ENCODE measurements around the gene SUV39H1.

SUV39H1 gene

GRCh38 chrX:48715876-48716502, 19.5 kb downstream of the SUV39H1 start:
- no peak for DNase-seq

- DNase-seq: no peak
Observed at GRCh38 chrX:48719958-48720357, 23.4 kb downstream of the SUV39H1 start.

DNA sequence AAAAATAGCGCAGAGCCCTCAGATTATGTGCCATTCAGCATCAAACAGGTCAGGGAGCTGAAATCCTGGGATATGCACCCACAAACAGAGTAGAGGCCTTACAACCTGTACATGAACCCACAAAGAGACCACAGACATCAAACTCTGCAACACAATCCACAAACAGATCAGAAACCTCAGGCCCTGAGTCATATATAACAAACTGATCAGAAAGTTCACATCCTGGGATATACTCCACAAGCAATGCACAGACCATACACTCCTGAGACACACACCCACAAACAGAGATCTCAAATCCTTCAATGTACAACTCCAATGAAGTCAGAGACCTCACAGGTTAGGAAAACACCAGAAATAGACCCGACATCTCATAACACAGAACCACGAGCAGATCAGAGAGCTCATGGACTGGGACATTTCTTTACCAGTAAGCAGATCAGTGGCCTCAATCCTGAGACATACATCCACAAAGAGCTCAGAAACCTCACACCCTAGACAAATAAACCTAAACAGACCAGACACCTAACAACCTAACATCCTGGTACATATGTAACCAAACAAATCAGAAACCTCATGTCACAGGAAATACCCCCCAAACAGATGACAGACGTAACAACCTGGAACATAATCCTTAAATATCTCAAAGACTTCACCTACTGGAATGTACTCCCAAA, 24.2 kb downstream of the SUV39H1 start:
- no peak for DNase-seq

GRCh38 chrX:48721916-48722315, 25.4 kb downstream of the SUV39H1 start:
- no peak for DNase-seq

GRCh38 chrX:48726596-48726995, 30.1 kb downstream of the SUV39H1 start:
- no peak for DNase-seq

DNA sequence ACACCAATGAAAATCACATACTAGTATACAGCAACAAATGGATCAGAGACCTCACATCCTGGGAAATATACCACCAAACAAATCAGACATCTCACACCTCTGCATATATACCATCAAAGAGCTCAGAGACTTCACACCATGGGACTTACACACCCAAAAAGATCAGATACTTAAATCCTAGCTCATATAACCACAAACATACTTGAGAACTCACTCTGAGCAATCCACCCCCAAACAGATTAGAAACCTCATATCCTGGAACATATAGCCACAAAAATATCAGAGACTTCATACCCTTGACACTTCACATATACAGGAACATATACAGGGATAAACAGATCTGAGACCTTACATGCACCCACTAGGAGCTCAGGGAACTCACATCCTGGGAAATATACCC, 32.1 kb downstream of the SUV39H1 start:
- no peak for DNase-seq

DNA sequence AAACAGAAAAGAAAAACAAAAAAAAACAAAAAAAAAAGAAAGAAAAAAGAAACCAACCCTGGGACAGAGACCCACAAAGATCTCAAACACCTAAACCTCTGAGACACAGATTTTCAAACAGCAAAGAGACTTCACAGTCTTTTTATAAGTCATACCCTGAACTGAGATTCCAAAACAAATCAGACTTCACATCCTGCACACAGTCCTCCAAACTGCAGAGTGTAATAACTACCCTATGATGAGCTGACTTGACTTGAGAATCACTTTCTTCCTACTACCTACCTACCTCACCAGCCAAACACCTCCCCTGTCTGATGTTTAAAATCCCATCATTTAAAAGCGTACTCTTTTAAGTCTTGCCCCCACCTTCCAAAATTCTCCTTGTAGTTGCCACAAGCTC, 39.8 kb downstream of the SUV39H1 start:
- no peak for DNase-seq

DNA sequence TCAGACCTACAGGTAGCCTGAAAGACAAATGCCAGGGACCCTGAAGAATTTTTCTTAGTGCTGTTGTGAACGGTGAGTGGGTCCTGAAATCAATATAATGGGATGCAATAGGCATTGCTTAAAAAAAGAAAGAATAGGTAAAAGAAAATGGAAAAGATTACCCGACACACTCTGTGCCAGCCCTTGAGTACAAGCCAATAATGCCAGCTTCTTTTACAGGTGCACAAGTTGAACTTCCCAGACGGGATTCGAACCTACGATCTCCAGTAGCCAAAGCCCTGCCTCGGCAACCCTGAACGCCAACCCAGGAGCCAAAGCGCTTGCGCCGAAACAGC, 40.3 kb downstream of the SUV39H1 start:
- no peak for DNase-seq

DNA sequence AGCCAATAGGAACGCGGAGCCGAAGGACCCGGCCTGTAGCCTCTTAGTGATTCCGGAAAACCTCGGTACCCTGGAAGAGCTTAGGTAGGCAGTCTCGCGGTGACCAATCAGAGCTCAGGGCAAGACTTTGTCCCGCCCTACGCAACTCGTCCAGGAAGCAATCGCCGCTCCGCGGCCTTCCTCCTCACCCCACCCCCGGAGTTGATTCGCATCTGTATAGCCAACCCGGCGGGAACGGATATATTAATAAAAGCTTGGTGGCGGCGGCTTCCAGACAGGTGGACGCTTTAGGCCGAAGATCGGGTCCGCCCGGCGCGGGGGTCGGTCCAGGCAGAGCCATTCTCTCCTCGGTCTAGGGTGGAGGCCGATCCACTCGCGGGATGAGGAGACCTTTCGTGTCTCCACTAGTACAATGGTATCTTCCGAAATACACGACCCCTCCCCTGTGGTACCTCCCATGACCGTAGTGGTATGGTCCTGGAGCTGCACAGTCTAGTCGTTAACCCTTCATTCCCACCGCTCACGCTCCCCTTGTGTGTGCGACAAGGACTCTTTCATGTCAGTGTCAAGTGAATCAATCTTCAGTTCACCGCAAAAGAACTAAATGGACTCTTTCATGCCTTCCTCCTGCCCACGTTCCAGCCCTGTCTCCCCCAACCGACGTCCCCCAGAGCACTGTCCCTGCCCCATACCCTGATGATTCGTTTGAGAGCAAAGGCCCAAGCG, 40.8 kb downstream of the SUV39H1 start:
- DNase-seq: peak; percentile 82 to 86

- DNase-seq: no peak
Observed at GRCh38 chrX:48737940-48738339, 41.4 kb downstream of the SUV39H1 start.

DNA sequence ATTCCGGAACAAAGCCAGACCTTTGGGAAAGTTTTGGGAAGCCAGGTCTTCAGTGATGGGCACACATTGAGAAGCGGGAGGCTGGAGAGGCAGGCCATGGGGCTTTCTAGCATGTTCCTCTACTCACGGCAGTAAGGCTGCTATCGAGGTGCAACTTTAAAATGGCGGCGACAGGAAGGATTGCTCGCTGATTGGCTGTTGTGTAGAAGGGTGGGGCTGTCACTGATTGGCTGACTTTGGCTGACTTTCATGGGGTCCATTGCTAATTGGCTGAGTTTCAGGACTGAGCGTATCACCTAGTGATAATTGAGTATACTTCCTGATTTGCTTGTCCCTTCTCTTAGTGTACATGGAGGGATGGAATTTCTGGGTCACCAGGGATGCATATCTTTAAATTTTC, 45.3 kb downstream of the SUV39H1 start:
- DNase-seq: no peak

DNA sequence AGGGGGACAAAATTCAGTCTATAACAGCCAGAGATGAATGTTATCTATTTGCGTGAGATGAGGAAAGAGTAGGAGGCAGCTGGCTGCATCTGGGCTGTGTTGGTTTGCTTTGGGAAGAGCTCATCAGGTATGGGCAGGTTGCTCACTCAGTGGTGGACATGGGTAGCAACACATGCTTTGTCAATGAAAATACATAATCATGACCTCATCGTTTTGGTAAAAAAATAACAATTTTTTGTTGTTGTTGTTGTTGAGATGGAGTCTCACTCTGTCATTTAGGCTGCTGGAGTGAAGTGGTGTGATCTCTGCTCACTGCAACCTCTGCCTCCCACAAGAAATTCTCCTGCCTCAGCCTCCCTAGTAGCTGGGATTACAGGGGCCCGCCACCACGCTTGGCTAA, 48.7 kb downstream of the SUV39H1 start:
- DNase-seq: no peak

DNA sequence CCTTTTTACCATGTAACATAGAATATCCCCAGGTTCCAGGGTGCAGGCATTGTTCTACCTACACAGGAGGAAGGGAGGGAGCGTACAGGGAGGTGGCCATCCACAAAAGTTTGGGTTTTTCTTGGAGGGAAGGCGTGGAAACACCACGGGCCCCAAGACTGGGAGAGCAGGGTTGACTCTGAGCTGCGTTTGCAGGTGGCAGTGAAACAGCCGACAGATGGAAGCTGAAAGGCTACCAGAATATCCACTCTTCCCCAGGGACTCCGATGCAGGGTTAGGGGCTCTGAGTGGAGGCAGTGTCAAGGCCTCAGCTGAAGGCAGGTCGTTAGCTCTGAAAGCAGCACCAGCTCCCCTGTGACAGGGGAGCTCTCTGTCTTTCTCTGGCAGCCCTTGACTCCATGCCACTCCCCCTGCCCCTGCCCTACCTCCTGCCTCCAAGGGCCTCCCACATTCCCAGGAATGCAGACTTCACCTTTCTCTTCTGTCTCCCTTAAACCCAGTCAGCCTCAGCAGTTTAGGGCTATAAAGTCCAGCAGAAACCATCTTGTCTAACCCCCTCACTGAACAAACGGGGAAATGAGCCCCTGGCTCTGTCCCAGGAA, 51.0 kb downstream of the SUV39H1 start:
- no peak for DNase-seq

- DNase-seq: no peak
Observed at GRCh38 chrX:48749182-48749581, 52.6 kb downstream of the SUV39H1 start.

DNA sequence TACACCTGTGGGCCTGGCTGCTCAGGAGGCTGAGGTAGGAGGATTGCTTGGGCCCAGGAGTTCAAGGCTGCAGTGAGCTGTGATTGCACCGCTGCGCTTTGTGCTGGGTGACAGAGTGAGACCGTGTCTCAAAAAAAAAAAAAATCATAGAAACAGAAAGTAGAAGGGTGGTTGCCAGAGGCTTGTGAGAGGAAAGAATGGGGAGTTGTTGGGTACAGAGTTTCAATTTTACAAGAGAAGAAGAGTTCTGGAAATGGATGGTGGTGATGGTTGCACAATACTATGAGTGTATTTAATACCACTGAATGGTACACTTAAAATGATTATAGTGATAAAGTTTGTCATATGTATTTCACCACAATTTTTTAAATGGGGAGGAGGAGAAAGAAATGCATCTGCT, 54.8 kb downstream of the SUV39H1 start:
- peak in 1 of 2 experiments; percentile 24 for DNase-seq

- DNase-seq: no peak
Observed at GRCh38 chrX:48752498-48752897, 56.0 kb downstream of the SUV39H1 start.

DNA sequence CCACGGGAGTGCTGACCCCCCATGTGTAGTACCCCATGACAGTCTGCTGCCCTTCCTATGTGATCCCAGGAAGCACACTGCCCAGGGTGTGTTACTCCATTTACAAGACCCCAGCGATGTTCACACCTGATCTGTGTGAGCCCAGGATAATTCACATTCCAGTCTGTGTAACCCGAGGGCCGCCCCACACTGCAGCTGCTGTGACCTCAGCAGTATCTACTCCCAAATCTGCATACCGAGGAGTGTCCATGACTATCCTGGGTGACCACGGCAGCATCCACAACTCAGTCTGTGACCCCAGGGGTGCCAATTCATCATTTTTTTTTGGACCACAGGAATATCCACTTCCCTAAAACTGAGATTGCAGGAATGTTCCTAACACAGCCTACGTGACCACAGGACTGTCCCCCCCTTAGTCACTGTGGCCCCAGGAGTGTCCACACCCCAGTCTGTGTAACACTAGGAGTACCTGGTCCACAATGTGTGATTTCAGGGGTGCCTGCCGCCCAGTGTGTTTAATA, 57.2 kb downstream of the SUV39H1 start:
- no peak for DNase-seq

DNA sequence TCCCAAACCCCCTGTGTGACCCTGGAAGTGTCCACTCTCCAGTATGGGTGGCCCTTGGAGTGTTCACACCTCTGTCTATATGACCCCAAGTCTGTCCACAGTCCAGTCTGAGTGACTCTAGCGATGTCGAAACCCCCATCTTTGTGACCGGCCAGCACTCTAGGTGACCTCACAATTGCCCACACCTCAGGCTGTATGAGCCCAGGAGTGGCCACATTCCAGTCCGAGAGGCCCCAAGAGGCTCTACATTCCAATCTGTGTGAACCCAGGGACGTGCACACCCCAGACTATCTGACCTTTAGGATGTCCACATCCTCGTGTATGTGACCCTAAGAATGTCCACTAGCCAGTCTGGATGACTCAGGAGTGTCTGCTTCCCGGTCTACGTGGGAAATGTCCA, 57.7 kb downstream of the SUV39H1 start:
- DNase-seq: no peak
